NCI-H187 treated with DMSO at 0.1 percent for 48 hours (cell line): Measurements from ENCODE around the gene CDHR3.

Source experiments
- DNase-seq: peaks from one replicate; lab custom pipeline; 2025; lab: John Stamatoyannopoulos, UW

Gene CDHR3

GRCh38 chr7:106050746-106051117, 87.7 kb downstream of the CDHR3 start:
- DNase-seq: no peak

GRCh38 chr7:106052681-106053080, 89.6 kb downstream of the CDHR3 start:
- DNase-seq: no peak

- no peak for DNase-seq
Observed at GRCh38 chr7:106053109-106053508, 90.0 kb downstream of the CDHR3 start.

- no peak for DNase-seq
Observed at GRCh38 chr7:106054156-106054910, 91.3 kb downstream of the CDHR3 start.

- no peak for DNase-seq
Observed at GRCh38 chr7:106054971-106055532, 92.0 kb downstream of the CDHR3 start.

GRCh38 chr7:106056513-106057203, 93.6 kb downstream of the CDHR3 start:
- DNase-seq: peak; percentile 60

- DNase-seq: no peak
Observed at GRCh38 chr7:106057204-106057961, 94.3 kb downstream of the CDHR3 start.

GRCh38 chr7:106057962-106058927, 95.2 kb downstream of the CDHR3 start:
- no peak for DNase-seq

- DNase-seq: no peak
Observed at GRCh38 chr7:106058928-106059324, 95.9 kb downstream of the CDHR3 start.

GRCh38 chr7:106059556-106059955, 96.5 kb downstream of the CDHR3 start:
- no peak for DNase-seq

GRCh38 chr7:106060394-106060920, 97.4 kb downstream of the CDHR3 start:
- DNase-seq: no peak

GRCh38 chr7:106061301-106061979, 98.4 kb downstream of the CDHR3 start:
- no peak for DNase-seq

GRCh38 chr7:106062006-106062405, 98.9 kb downstream of the CDHR3 start:
- no peak for DNase-seq

- DNase-seq: no peak
Observed at GRCh38 chr7:106062521-106062931, 99.5 kb downstream of the CDHR3 start.

- DNase-seq: no peak
Observed at GRCh38 chr7:106063024-106063423, 100.0 kb downstream of the CDHR3 start.

- DNase-seq: no peak
Observed at GRCh38 chr7:106063692-106064091, 100.6 kb downstream of the CDHR3 start.

- peak; percentile 49 for DNase-seq
Observed at GRCh38 chr7:106064316-106064715, 101.3 kb downstream of the CDHR3 start.

- DNase-seq: no peak
Observed at GRCh38 chr7:106064771-106065574, 101.9 kb downstream of the CDHR3 start.
